Neuronal stem cell (in vitro differentiated cells): ENCODE measurements around the gene C1QTNF6.

Experiments used
- DNase-seq: peaks from one replicate; pipeline ENCODE4 v3.0.0-alpha.2; 2013; ENCODE audit warnings: low spot score
- H2AFZ ChIP-seq: one replicate; pipeline ENCODE4 v1.6.1; 2013; ENCODE audit warnings: mild to moderate bottlenecking, low read length, inconsistent platforms
- H2AK5ac ChIP-seq: 2 replicates; pipeline ENCODE4 v1.6.1; 2013; ENCODE audit warnings: low read depth, mild to moderate bottlenecking, inconsistent platforms, low read length, moderate library complexity, mixed read lengths
- H2BK120ac ChIP-seq: 2 replicates; pipeline ENCODE4 v1.6.1; 2013; ENCODE audit warnings: low read depth, mild to moderate bottlenecking, inconsistent platforms, low read length, moderate library complexity, mixed read lengths
- H2BK12ac ChIP-seq: one replicate; pipeline ENCODE4 v1.6.1; 2013; ENCODE audit warnings: low read length, inconsistent platforms
- H2BK15ac ChIP-seq: 2 replicates; pipeline ENCODE4 v1.6.1; 2013; ENCODE audit warnings: mild to moderate bottlenecking, low read length, inconsistent platforms, mixed read lengths
- H2BK5ac ChIP-seq: one replicate; pipeline ENCODE4 v1.6.1; 2013; ENCODE audit warnings: inconsistent platforms, mild to moderate bottlenecking, low read length, moderate library complexity
- H3K14ac ChIP-seq: one replicate; pipeline ENCODE4 v1.6.1; 2013; ENCODE audit warnings: low read length, inconsistent platforms
- H3K18ac ChIP-seq: 2 replicates; pipeline ENCODE4 v1.6.1; 2013; ENCODE audit warnings: low read length, inconsistent platforms
- H3K23ac ChIP-seq: 2 replicates; pipeline ENCODE4 v1.6.1; 2013; ENCODE audit warnings: low read depth, mild to moderate bottlenecking, mixed read lengths, low read length, inconsistent platforms; ENCODE audit not compliant: poor library complexity
- H3K27ac ChIP-seq: replicated peaks from 3 replicates; pipeline ENCODE4 v1.5.1; 2013; ENCODE audit warnings: low read length, inconsistent platforms
- H3K27me3 ChIP-seq, 3 experiments: 2 replicates each; pipeline ENCODE4 v1.6.1; 2013; ENCODE audit warnings: low read length in 3 of 3, mild to moderate bottlenecking in 2 of 3, inconsistent platforms in 1 of 3, low read depth in 1 of 3, mixed read lengths in 1 of 3, moderate library complexity in 1 of 3; ENCODE audit not compliant: control insufficient read depth in 3 of 3, insufficient read depth in 3 of 3
- H3K36me3 ChIP-seq, 2 donors: replicated peaks in 1 of 2; 2 replicates each; pipeline ENCODE4 v1.6.1; 2013; ENCODE audit warnings: low read length in 2 of 2; ENCODE audit not compliant: control insufficient read depth in 2 of 2, insufficient read depth in 2 of 2
- H3K4ac ChIP-seq: 2 replicates; pipeline ENCODE4 v1.6.1; 2013; ENCODE audit warnings: inconsistent platforms, mild to moderate bottlenecking, low read length, moderate library complexity
- H3K4me1 ChIP-seq, 2 donors: 1 replicate in 1 of 2; 2 replicates in 1 of 2; pipeline ENCODE4 v1.6.1; 2013; ENCODE audit warnings: low read length in 2 of 2, low read depth in 1 of 2; ENCODE audit not compliant: control insufficient read depth in 2 of 2, insufficient read depth in 1 of 2
- H3K4me2 ChIP-seq: one replicate; pipeline ENCODE4 v1.6.1; 2013; ENCODE audit warnings: mild to moderate bottlenecking, low read length, inconsistent platforms; ENCODE audit not compliant: insufficient read depth, poor library complexity, severe bottlenecking
- H3K4me3 ChIP-seq, 2 donors: 2 replicates each; pipeline ENCODE4 v1.5.1; 2013; ENCODE audit warnings: low read length in 2 of 2, mild to moderate bottlenecking in 2 of 2, inconsistent platforms in 1 of 2, moderate library complexity in 1 of 2
- H3K79me1 ChIP-seq: one replicate; pipeline ENCODE4 v1.6.1; 2013; ENCODE audit warnings: low read depth, mild to moderate bottlenecking, inconsistent platforms, low read length, moderate library complexity
- H3K9ac ChIP-seq: one replicate; pipeline ENCODE4 v1.6.1; 2013; ENCODE audit warnings: mild to moderate bottlenecking, low read depth, low read length, inconsistent platforms; ENCODE audit not compliant: poor library complexity
- H3K9me3 ChIP-seq, 2 donors: replicated peaks in 1 of 2; 2 replicates each; pipeline versions ENCODE3 to v1.6.1; 2013; ENCODE audit warnings: low read length in 2 of 2, mild to moderate bottlenecking in 2 of 2, inconsistent platforms in 1 of 2, low read depth in 1 of 2, mixed read lengths in 1 of 2, moderate library complexity in 1 of 2; ENCODE audit not compliant: control insufficient read depth in 2 of 2, insufficient read depth in 1 of 2
- H4K8ac ChIP-seq: one replicate; pipeline ENCODE4 v1.6.1; 2013; ENCODE audit warnings: low read depth, mild to moderate bottlenecking, inconsistent platforms, low read length, moderate library complexity
- H4K91ac ChIP-seq: one replicate; pipeline ENCODE4 v1.6.1; 2013; ENCODE audit warnings: low read length, low read depth, mild to moderate bottlenecking, inconsistent platforms; ENCODE audit not compliant: poor library complexity
- WGBS, 2 donors: extraction: QIAGEN DNeasy Blood & Tissue Kit; methylation state at CpG; one replicate each; pipeline ENCODE4 v1.1.7; 2013; ENCODE audit warnings: missing lambda C conversion rate in 2 of 2, mixed read lengths in 1 of 2; ENCODE audit not compliant: insufficient read length in 2 of 2, insufficient replicate concordance in 1 of 2; ENCODE audit errors: extremely low coverage in 2 of 2; 5-methylcytosine and 5-hydroxymethylcytosine counted together

C1QTNF6 gene

GRCh38 chr22:37147186-37147990 is 40.7 kb downstream of the C1QTNF6 start:
- Histone ChIP-seq H2BK12ac (no peak overlapping the region), H3K18ac (no peak overlapping the region), H3K9ac (no peak overlapping the region), H2AFZ (no peak overlapping the region), H3K79me1 (no peaks in the 10 kb centered on the region), H2BK120ac (no peak overlapping the region), H3K4ac (no peak overlapping the region), H3K4me1 (peaks cover 11 to 13% of the 10 kb centered on the region in 2 donors), H3K4me3 (no peak overlapping the region), H2AK5ac (peak overlapping the region; percentile 14), H2BK5ac (peak overlapping the region; percentile 25), H3K23ac (peak overlapping the region; percentile 12), H4K8ac (no peak overlapping the region), H3K36me3 (no peaks in the 10 kb centered on the region), H2BK15ac (peak overlapping the region; percentile 77), H3K27ac (no peak overlapping the region), H3K27me3 (peaks cover 0 to 4% (median 0%) of the 10 kb centered on the region in 3 experiments), H4K91ac (peak overlapping the region; percentile 60), H3K14ac (no peak overlapping the region), H3K4me2 (no peak overlapping the region), H3K9me3 (peaks cover 2 to 7% of the 10 kb centered on the region in 2 donors)
- DNase-seq: no peak
- no CpG with 5 or more reads among the region's 12 CpGs for WGBS, 2 donors

DNA sequence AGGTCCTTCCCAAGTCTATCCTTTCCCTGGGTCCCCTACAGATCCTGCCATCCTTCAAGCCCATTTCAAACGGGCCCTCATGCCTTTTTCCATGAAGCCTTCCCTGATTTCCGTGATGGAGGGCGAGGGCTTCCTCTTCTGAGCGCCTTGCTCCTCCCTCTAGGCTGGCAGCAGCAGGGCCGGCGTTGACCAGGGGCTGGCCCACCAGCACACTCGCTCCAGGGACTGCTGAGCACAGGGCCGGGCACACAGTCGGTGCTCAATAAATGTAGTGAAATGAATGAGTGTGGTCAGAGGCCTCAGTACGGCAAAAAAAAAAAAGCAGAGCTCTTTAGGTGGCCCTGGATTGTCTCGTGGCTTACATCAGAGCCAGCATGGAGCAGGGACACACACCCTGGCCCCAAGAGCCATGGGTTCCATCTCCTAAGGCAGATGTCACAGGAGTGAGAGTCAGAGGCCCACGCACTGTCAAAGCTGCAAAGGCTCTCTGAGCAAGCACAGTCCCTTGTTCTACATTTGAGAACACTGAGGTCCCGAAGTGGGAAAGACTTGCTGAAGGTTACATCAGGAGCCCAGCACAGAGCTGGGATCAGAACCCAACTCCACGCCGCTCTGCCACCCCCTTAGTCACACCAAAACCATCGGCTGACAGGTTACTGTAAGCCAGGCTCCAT is 41.4 kb downstream of the C1QTNF6 start:
- Histone ChIP-seq H4K8ac (peak overlapping the region; percentile 45), H3K36me3 (no peaks in the 10 kb centered on the region), H2AK5ac (no peak overlapping the region), H3K4ac (no peak overlapping the region), H2BK5ac (no peak overlapping the region), H3K4me2 (no peak overlapping the region), H2AFZ (no peak overlapping the region), H2BK15ac (peak overlapping the region; percentile 60), H3K23ac (no peak overlapping the region), H3K9me3 (peaks cover 2 to 7% of the 10 kb centered on the region in 2 donors), H2BK120ac (no peak overlapping the region), H3K27ac (no peak overlapping the region), H3K9ac (no peak overlapping the region), H3K4me3 (no peak overlapping the region), H3K27me3 (peaks cover 0 to 4% (median 0%) of the 10 kb centered on the region in 3 experiments), H3K14ac (no peak overlapping the region), H3K18ac (no peak overlapping the region), H3K79me1 (no peaks in the 10 kb centered on the region), H3K4me1 (peaks cover 11 to 13% of the 10 kb centered on the region in 2 donors), H2BK12ac (no peak overlapping the region), H4K91ac (no peak overlapping the region)
- DNase-seq: no peak
- no CpG with 5 or more reads among the region's 16 CpGs for WGBS, 2 donors

DNA sequence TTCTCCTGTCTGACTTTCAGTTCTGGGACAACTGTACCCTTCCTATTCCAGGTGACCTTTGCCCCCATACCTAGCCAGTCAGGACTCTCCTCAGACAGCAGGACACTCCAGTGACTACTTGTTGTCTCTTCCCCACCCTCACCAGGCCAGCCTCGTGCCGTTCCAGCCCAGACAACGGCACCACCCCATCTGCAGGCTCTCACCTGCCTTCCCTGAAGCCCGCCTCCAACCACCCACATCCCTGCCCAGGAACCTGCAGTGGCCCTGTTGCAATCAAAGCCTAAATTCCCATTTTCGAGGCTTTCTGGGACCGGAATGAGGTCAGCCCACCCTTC is 42.0 kb downstream of the C1QTNF6 start:
- Histone ChIP-seq H3K23ac (no peak overlapping the region), H2AK5ac (no peak overlapping the region), H3K4me3 (no peak overlapping the region), H4K91ac (no peak overlapping the region), H4K8ac (no peak overlapping the region), H3K27me3 (peaks cover 0 to 4% (median 0%) of the 10 kb centered on the region in 3 experiments), H3K36me3 (no peaks in the 10 kb centered on the region), H2BK120ac (no peak overlapping the region), H2BK15ac (no peak overlapping the region), H2BK5ac (no peak overlapping the region), H3K9ac (no peak overlapping the region), H3K14ac (no peak overlapping the region), H3K79me1 (no peaks in the 10 kb centered on the region), H2AFZ (peak overlapping the region; percentile 65), H3K27ac (no peak overlapping the region), H3K4me2 (no peak overlapping the region), H3K4ac (no peak overlapping the region), H3K4me1 (peaks cover 11 to 13% of the 10 kb centered on the region in 2 donors), H3K9me3 (peaks cover 2 to 3% of the 10 kb centered on the region in 2 donors), H3K18ac (peak overlapping the region; percentile 50), H2BK12ac (no peak overlapping the region)
- whole genome bisulfite sequencing, 2 donors: no CpG with 5 or more reads among the region's 6 CpGs
- no peak for DNase-seq
